Ovary (tissue), 9 donors: ENCODE measurements around the gene TVP23A. TPM values are rescaled to one million over a fixed set of nuclear protein-coding genes. Genes with fewer than 3 reads are reported as not detected.

Experiments used
- DNase-seq, 5 donors: peaks; one replicate each; pipeline ENCODE4 v3.0.0-alpha.2; 2019 to 2020
- H3K27ac ChIP-seq, 2 donors: fragments of 200-600 bp; one replicate each; pipeline versions ENCODE4 v1.5.1 to v1.8.0; 2019 to 2022
- H3K27me3 ChIP-seq: fragments of 200-600 bp; one replicate; pipeline ENCODE4 v1.8.0; 2022
- H3K36me3 ChIP-seq: fragments of 200-600 bp; sonication (generic); one replicate; pipeline ENCODE4 v1.5.1; 2019
- H3K4me1 ChIP-seq: one replicate; pipeline ENCODE4 v1.8.1; 2013; ENCODE audit warnings: mild to moderate bottlenecking, moderate library complexity; ENCODE audit not compliant: insufficient read depth
- H3K4me3 ChIP-seq: fragments of 200-600 bp; sonication (generic); one replicate; pipeline ENCODE4 v1.5.1; 2017
- H3K9me3 ChIP-seq, 2 donors: fragments of 200-600 bp in 1 of 2; sonication (generic) in 1 of 2; one replicate each; pipeline versions ENCODE4 v1.5.1 to v1.8.1; 2013 to 2019; ENCODE audit warnings: mild to moderate bottlenecking in 1 of 2, moderate library complexity in 1 of 2
- CTCF ChIP-seq, 3 donors: fragments of 450-650 bp in 2 of 3; fragments of 200-600 bp in 1 of 3; IDR thresholded peaks; one replicate each; pipeline versions ENCODE4 v1.5.1 to v1.8.0; 2016 to 2022; ENCODE audit warnings: antibody characterized with exemption in 3 of 3, mild to moderate bottlenecking in 1 of 3
- EP300 ChIP-seq: sonication (generic); formaldehyde crosslinking; IDR thresholded peaks from one replicate; pipeline ENCODE4 v1.6.1; 2017; ENCODE audit warnings: antibody characterized with exemption
- POLR2A ChIP-seq: fragments of 450-650 bp; IDR thresholded peaks from one replicate; pipeline ENCODE4 v1.6.1; 2017; ENCODE audit warnings: antibody characterized with exemption, mild to moderate bottlenecking, moderate library complexity
- WGBS, 3 donors: extraction: QIAGEN DNeasy Blood & Tissue Kit in 1 of 3; methylation state at CpG; one replicate each; pipeline versions ENCODE4 v1.1.5 to v1.1.7; 2013 to 2017; 5-methylcytosine and 5-hydroxymethylcytosine counted together
- intact Hi-C, 4 donors: fragments of 100-400 bp; cut with DNase I; formaldehyde crosslinking; loops; one replicate each; pipeline versions ENCODE4 v1.11.0 to v1.15.1; 2022 to 2023
- polyA plus RNA-seq, 2 donors: library from polyadenylated mRNA; stranded (reverse); fragments of 200-250 nt in 1 of 2; fragments of 350-450 nt in 1 of 2; fragmentation: Illumina TruSeq in 1 of 2; extraction: RNeasy Lipid Tissue Mini Kit (QIAGEN cat#74804) in 1 of 2; gene quantifications; one replicate each; pipeline ENCODE4 v1.2.3, GENCODE V29; 2013 to 2014
- total RNA-seq, 7 donors: library from RNA; depleted of rRNA in 2 of 7; stranded (reverse); fragments of >200 nt in 2 of 7; fragmentation: NEBNext Ultra II Directional in 3 of 7; extraction: Animal tissue kit (Norgen Biotek cat#: 25700) in 3 of 7; gene quantifications; one replicate each; pipeline versions ENCODE4 v1.1.0 to v1.2.4, GENCODE V29; 2016 to 2023
- donor health status: DM: no; HTN: no; CAD: no; lungs with moderate emphysema.
- donor health status: DM: no; HTN: no; CAD: no.
- donor health status: Bipolar disorder and iron deficiency.
- donor health status: DM: yes; HTN: yes; CAD: no.
- donor health status: DM: no; HTN: no; CAD: no.
- donor health status: DM: yes; HTN: yes; CAD: no.

Gene TVP23A
- total and polyA plus RNA-seq, 9 donors: 3.2 to 17.1 (median 8.2) TPM

GRCh38 chr16:10824111-10824893 is 5.7 kb upstream of the TVP23A start:
- intact Hi-C loops: no loop called here
- 47 to 62% (median 50%) methylated on average over 13 of the region's 13 CpGs for WGBS, 3 donors
- TF ChIP-seq EP300: no peak
- no peak for TF ChIP-seq CTCF (IDR thresholded peaks at IDR 0.05)
- no peak for TF ChIP-seq POLR2A
- Histone ChIP-seq H3K27ac (peak overlapping the region in 1 of 2 donors; percentile 6), H3K4me3 (no peak overlapping the region), H3K9me3 (no peaks in the 10 kb centered on the region), H3K36me3 (no peaks in the 10 kb centered on the region), H3K4me1 (peaks cover 11% of the 10 kb centered on the region), H3K27me3 (no peaks in the 10 kb centered on the region)
- DNase-seq: peak; percentile 38 to 76 (median 63)

- DNase-seq: no peak
- no peaks in the 10 kb centered on the region for H3K36me3 ChIP-seq
- 91 to 98% (median 95%) methylated on average over 7 of the region's 7 CpGs for WGBS, 3 donors
- no peak overlapping the region for H3K27ac ChIP-seq
- H3K9me3 ChIP-seq: no peaks in the 10 kb centered on the region
- intact Hi-C loops: no loop called here
- H3K27me3 ChIP-seq: no peaks in the 10 kb centered on the region
- TF ChIP-seq EP300 (no peak), CTCF (IDR thresholded peaks at IDR 0.05) (no peak), POLR2A (no peak)
- peaks cover 4% of the 10 kb centered on the region for H3K4me1 ChIP-seq
- H3K4me3 ChIP-seq: no peak overlapping the region
Measured at GRCh38 chr16:10822702-10823101, 4.1 kb upstream of the TVP23A start.

GRCh38 chr16:10820546-10820945 is 2.0 kb upstream of the TVP23A start:
- Histone ChIP-seq H3K27ac (no peak overlapping the region), H3K27me3 (no peaks in the 10 kb centered on the region), H3K9me3 (no peaks in the 10 kb centered on the region), H3K4me1 (peaks cover 2% of the 10 kb centered on the region), H3K4me3 (no peak overlapping the region), H3K36me3 (no peaks in the 10 kb centered on the region)
- TF ChIP-seq POLR2A: no peak
- TF ChIP-seq CTCF (IDR thresholded peaks at IDR 0.05): no peak
- no peak for TF ChIP-seq EP300
- 73 to 90% (median 83%) methylated on average over 1 of the region's 1 CpG for WGBS, 3 donors
- DNase-seq: no peak
- intact Hi-C loops: no loop called here

- Histone ChIP-seq H3K4me3 (no peak overlapping the region), H3K36me3 (no peaks in the 10 kb centered on the region), H3K27me3 (no peaks in the 10 kb centered on the region), H3K4me1 (no peaks in the 10 kb centered on the region), H3K9me3 (no peaks in the 10 kb centered on the region), H3K27ac (no peak overlapping the region)
- no peak for DNase-seq
- no peak for TF ChIP-seq POLR2A
- no peak for TF ChIP-seq EP300
- no peak for TF ChIP-seq CTCF (IDR thresholded peaks at IDR 0.05)
- 100% methylated on average over 1 of the region's 1 CpG for WGBS, 3 donors
- intact Hi-C loops: no loop called here
Measured at GRCh38 chr16:10817514-10817913, 1.1 kb downstream of the TVP23A start.
